Keratinocyte (primary cell): ENCODE data around the gene SLC26A4. TPM values are rescaled to one million over a fixed set of nuclear protein-coding genes. Genes with fewer than 3 reads are reported as not detected.

Source experiments
- DNase-seq: peaks from one replicate; pipeline ENCODE4 v3.0.0-alpha.2; 2011; ENCODE audit warnings: low read depth, missing footprints, low spot score
- FAIRE-seq: peaks from 2 replicates; lab custom pipeline; 2011; peaks lifted over from hg19 to GRCh38; lab: Jason Lieb, UNC
- H2AFZ ChIP-seq: 2 replicates; pipeline ENCODE4 v1.6.0; 2012; ENCODE audit warnings: low read length, control low read depth, inconsistent platforms; ENCODE audit not compliant: control insufficient read depth
- H3K27ac ChIP-seq: 2 replicates; pipeline ENCODE4 v1.5.1; 2011; ENCODE audit warnings: low read length; ENCODE audit not compliant: control insufficient read depth, insufficient read depth
- H3K27me3 ChIP-seq: 3 replicates; pipeline ENCODE4 v1.6.0; 2011; ENCODE audit warnings: low read length; ENCODE audit not compliant: control insufficient read depth, insufficient read depth; ENCODE audit errors: extremely low read depth
- H3K36me3 ChIP-seq, 2 experiments: 2 replicates in 1 of 2; 3 replicates in 1 of 2; pipeline ENCODE4 v1.5.1; 2011; ENCODE audit warnings: low read length in 2 of 2, mild to moderate bottlenecking in 1 of 2; ENCODE audit not compliant: control insufficient read depth in 2 of 2, insufficient read depth in 2 of 2; ENCODE audit errors: extremely low read depth in 1 of 2
- H3K4me1 ChIP-seq: 3 replicates; pipeline ENCODE4 v1.5.1; 2011; ENCODE audit warnings: low read length; ENCODE audit not compliant: control insufficient read depth, insufficient read depth; ENCODE audit errors: extremely low read depth
- H3K4me2 ChIP-seq: 3 replicates; pipeline ENCODE4 v1.6.0; 2011; ENCODE audit warnings: low read depth, low read length; ENCODE audit not compliant: control insufficient read depth, insufficient read depth; ENCODE audit errors: extremely low read depth
- H3K4me3 ChIP-seq, 3 experiments: fragments of 200-600 bp in 1 of 3; sonication (generic) in 1 of 3; 2 replicates in 2 of 3; 3 replicates in 1 of 3; pipeline ENCODE4 v1.5.1; 2011 to 2016; ENCODE audit warnings: low read length in 3 of 3, mild to moderate bottlenecking in 3 of 3, control low read depth in 2 of 3, inconsistent platforms in 1 of 3, low read depth in 1 of 3, mixed read lengths in 1 of 3, mixed run types in 1 of 3, moderate library complexity in 1 of 3; ENCODE audit not compliant: control insufficient read depth in 2 of 3, insufficient read depth in 2 of 3; ENCODE audit errors: extremely low read depth in 1 of 3
- H3K79me2 ChIP-seq: 2 replicates; pipeline ENCODE4 v1.6.0; 2012; ENCODE audit warnings: low read length; ENCODE audit not compliant: control insufficient read depth, insufficient read depth
- H3K9ac ChIP-seq: 3 replicates; pipeline ENCODE4 v1.6.0; 2011; ENCODE audit warnings: low read length; ENCODE audit not compliant: control insufficient read depth, insufficient read depth; ENCODE audit errors: extremely low read depth
- H3K9me1 ChIP-seq: 3 replicates; pipeline ENCODE4 v1.6.0; 2011; ENCODE audit warnings: low read length; ENCODE audit not compliant: control insufficient read depth, insufficient read depth; ENCODE audit errors: extremely low read depth
- H3K9me3 ChIP-seq: 2 replicates; pipeline ENCODE4 v1.5.1; 2012; ENCODE audit warnings: low read depth, low read length; ENCODE audit not compliant: control insufficient read depth
- H4K20me1 ChIP-seq: 3 replicates; pipeline ENCODE4 v1.6.0; 2011; ENCODE audit warnings: low read length; ENCODE audit not compliant: control insufficient read depth, insufficient read depth; ENCODE audit errors: extremely low read depth
- CTCF ChIP-seq, 3 experiments: IDR thresholded peaks in 1 of 3; conservative IDR thresholded peaks in 1 of 3; optimal IDR thresholded peaks in 1 of 3; 2 replicates in 2 of 3; 3 replicates in 1 of 3; pipeline versions ENCODE3 to v1.5.1; 2011; ENCODE audit warnings: low read length in 3 of 3, mild to moderate bottlenecking in 3 of 3, moderate library complexity in 2 of 3, control low read depth in 1 of 3, inconsistent platforms in 1 of 3; ENCODE audit not compliant: insufficient read depth in 2 of 3; ENCODE audit errors: extremely low read depth in 1 of 3
- EZH2 ChIP-seq: IDR thresholded peaks from one replicate; pipeline ENCODE4 v1.6.1; 2012; ENCODE audit warnings: inconsistent platforms, mild to moderate bottlenecking, low read length, moderate library complexity
- dilution Hi-C: fragments of 300-500 bp; cut with MboI; formaldehyde crosslinking; loops from one replicate; pipeline ENCODE4 v1.7.0; 2020; ENCODE audit warnings: low sequenced_read_pairs; ENCODE audit not compliant: extremely low pct_ligation_motif_present
- polyA minus RNA-seq, 3 experiments: library from RNA; depleted of rRNA, polyadenylated mRNA; stranded (reverse); fragments of >200 nt; gene quantifications; 1 replicate in 1 of 3; 2 replicates in 1 of 3; 3 replicates in 1 of 3; pipeline ENCODE4 v1.2.3, GENCODE V29; 2011
- polyA plus RNA-seq, 5 experiments: library from polyadenylated mRNA; depleted of rRNA in 3 of 5; stranded (reverse) in 3 of 5; stranded (forward) in 1 of 5; unstranded in 1 of 5; fragments of >200 nt; gene quantifications; 1 replicate in 1 of 5; 2 replicates in 3 of 5; 3 replicates in 1 of 5; pipeline versions ENCODE4 v1.2.1 to v1.2.3, GENCODE V29; 2011 to 2012; ENCODE audit warnings: missing spikeins in 2 of 5, low read depth in 1 of 5, low replicate concordance in 1 of 5

Gene SLC26A4
- 0.14 to 0.26 TPM (median 0.15 TPM) in 3 replicates for polyA plus RNA-seq
- 1.2 TPM for polyA plus RNA-seq (2011; ENCODE audit: low read depth)
- 0.01 and 0.10 TPM in 2 replicates for polyA plus RNA-seq (2011; cell fraction: cytosol; rRNA removed)
- 0.28 and 0.35 TPM in 2 replicates for polyA plus RNA-seq (2011; cell fraction: nucleus; rRNA removed)
- polyA plus RNA-seq (2012; ENCODE audit: low replicate concordance) = 0.21 and 0.28 TPM in 2 replicates
- 0.10 to 0.32 TPM (median 0.16 TPM) in 3 replicates for polyA minus RNA-seq
- polyA minus RNA-seq (2011; cell fraction: cytosol; rRNA and poly(A)+ RNA removed) = not detected
- 0.32 and 0.62 TPM in 2 replicates for polyA minus RNA-seq (2011; cell fraction: nucleus; rRNA and poly(A)+ RNA removed)

DNA sequence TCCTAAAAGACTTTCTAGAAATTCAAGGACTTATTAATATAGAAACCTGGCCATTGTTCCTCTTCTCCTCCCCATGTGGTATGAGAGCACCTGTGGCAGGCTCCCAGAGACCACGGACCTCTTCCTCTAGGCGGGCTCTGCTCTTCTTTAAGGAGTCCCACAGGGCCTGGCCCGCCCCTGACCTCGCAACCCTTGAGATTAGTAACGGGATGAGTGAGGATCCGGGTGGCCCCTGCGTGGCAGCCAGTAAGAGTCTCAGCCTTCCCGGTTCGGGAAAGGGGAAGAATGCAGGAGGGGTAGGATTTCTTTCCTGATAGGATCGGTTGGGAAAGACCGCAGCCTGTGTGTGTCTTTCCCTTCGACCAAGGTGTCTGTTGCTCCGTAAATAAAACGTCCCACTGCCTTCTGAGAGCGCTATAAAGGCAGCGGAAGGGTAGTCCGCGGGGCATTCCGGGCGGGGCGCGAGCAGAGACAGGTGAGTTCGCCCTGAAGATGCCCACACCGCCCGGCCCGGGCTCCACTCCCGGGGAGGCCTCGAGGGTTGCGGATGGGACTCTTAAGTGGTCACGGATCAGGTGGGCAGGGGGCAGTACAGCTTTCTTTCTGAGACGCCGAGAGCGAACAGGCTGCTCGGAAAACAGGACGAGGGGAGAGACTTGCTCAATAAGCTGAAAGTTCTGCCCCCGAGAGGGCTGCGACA is at the start of gene SLC26A4:
SLC26A4 (plus strand) TSS at position 448 of the 700 bp plus-strand sequence. CDS start 814 bp downstream, outside the sequence.
- DNase-seq = no peak
- Histone ChIP-seq H4K20me1 (no peaks in the 10 kb centered on the region), H3K27ac (no peak within 1 kb of the TSS), H2AFZ (peak within 1 kb of the TSS; percentile 81), H3K4me2 (peak within 1 kb of the TSS; percentile 91), H3K36me3 (no peaks in the 10 kb centered on the region), H3K9me3 (no peaks in the 10 kb centered on the region), H3K9me1 (no peaks in the 10 kb centered on the region), H3K4me3 (peak within 1 kb of the TSS; percentile 40 to 67 (median 59)), H3K9ac (no peak within 1 kb of the TSS), H3K79me2 (no peaks in the 10 kb centered on the region), H3K27me3 (peaks cover 30% of the 10 kb centered on the region), H3K4me1 (peaks cover 4% of the 10 kb centered on the region)
- no peak for FAIRE-seq
- TF ChIP-seq CTCF (optimal IDR thresholded peaks at IDR 0.05 in 1 of 3, IDR thresholded peaks at IDR 0.05 in 1 of 3, conservative IDR thresholded peaks at IDR 0.05 in 1 of 3; ENCODE audit: extremely low read depth in 1 of 3, insufficient read depth in 2 of 3, low read length in 3 of 3) = no peak
- TF ChIP-seq EZH2 = no peak
- dilution Hi-C loops = no loop called here

GRCh38 chr7:107613439-107613838 is 47.2 kb upstream of the SLC26A4 start:
- Histone ChIP-seq H3K4me2 (no peak overlapping the region), H3K4me3 (no peak overlapping the region), H3K9me1 (no peaks in the 10 kb centered on the region), H3K4me1 (peaks cover 21% of the 10 kb centered on the region), H4K20me1 (no peaks in the 10 kb centered on the region), H3K27ac (no peak overlapping the region), H3K79me2 (no peaks in the 10 kb centered on the region), H3K36me3 (peaks cover 3 to 5% of the 10 kb centered on the region in 2 experiments), H3K27me3 (no peaks in the 10 kb centered on the region), H2AFZ (no peak overlapping the region), H3K9me3 (no peaks in the 10 kb centered on the region), H3K9ac (no peak overlapping the region)
- FAIRE-seq = no peak
- DNase-seq = no peak
- TF ChIP-seq CTCF (optimal IDR thresholded peaks at IDR 0.05 in 1 of 3, IDR thresholded peaks at IDR 0.05 in 1 of 3, conservative IDR thresholded peaks at IDR 0.05 in 1 of 3; ENCODE audit: extremely low read depth in 1 of 3, insufficient read depth in 2 of 3, low read length in 3 of 3) (no peak), EZH2 (no peak)
- dilution Hi-C loops = no loop called here
